GM12801 (cell line): Measurements from ENCODE around the gene CRACR2A.

Source experiments
- CTCF ChIP-seq: IDR thresholded peaks from one replicate; pipeline ENCODE4 v1.5.1; 2011; ENCODE audit warnings: control low read depth; ENCODE audit not compliant: insufficient read length; ENCODE audit errors: extremely low read depth

The CRACR2A gene

GRCh38 chr12:3741882-3742672 lies 10.8 kb downstream of the CRACR2A start:
- TF ChIP-seq CTCF: no peak

GRCh38 chr12:3740480-3741231 lies 12.3 kb downstream of the CRACR2A start:
- no peak for TF ChIP-seq CTCF

- TF ChIP-seq CTCF: no peak
Measured at GRCh38 chr12:3735432-3735831, 17.5 kb downstream of the CRACR2A start.

GRCh38 chr12:3732901-3733300 lies 20.0 kb downstream of the CRACR2A start:
- no peak for TF ChIP-seq CTCF

- TF ChIP-seq CTCF: no peak
Measured at GRCh38 chr12:3730111-3730510, 22.8 kb downstream of the CRACR2A start.

- TF ChIP-seq CTCF: no peak
Measured at GRCh38 chr12:3728686-3729085, 24.2 kb downstream of the CRACR2A start.

GRCh38 chr12:3727877-3728632 lies 24.9 kb downstream of the CRACR2A start:
- no peak for TF ChIP-seq CTCF
